Neural cell (in vitro differentiated cells): Measurements from ENCODE around the gene TMEM187.

ENCODE experiments used
- CTCF ChIP-seq: fragments of 450-650 bp; IDR thresholded peaks from 2 replicates; pipeline ENCODE4 v1.5.1; 2014; ENCODE audit warnings: antibody characterized with exemption, mild to moderate bottlenecking, moderate library complexity; ENCODE audit not compliant: poor library complexity, severe bottlenecking
- EP300 ChIP-seq: fragments of 450-650 bp; conservative IDR thresholded peaks from 2 replicates; pipeline ENCODE4 v1.6.1; 2014; ENCODE audit warnings: antibody characterized with exemption, mild to moderate bottlenecking, moderate library complexity; ENCODE audit not compliant: poor library complexity, severe bottlenecking
- POLR2AphosphoS5 ChIP-seq: IDR thresholded peaks from 2 replicates; pipeline ENCODE4 v1.6.1; 2012
- SMC3 ChIP-seq: fragments of 450-650 bp; conservative IDR thresholded peaks from 2 replicates; pipeline ENCODE4 v1.6.1; 2014; ENCODE audit warnings: antibody characterized with exemption, mild to moderate bottlenecking, moderate library complexity; ENCODE audit not compliant: poor library complexity
- TF ChIP-seq, protein P1 (sequence below): IDR thresholded peaks from 2 replicates; pipeline ENCODE4 v1.6.1; 2012; ENCODE audit warnings: borderline replicate concordance

DNA sequence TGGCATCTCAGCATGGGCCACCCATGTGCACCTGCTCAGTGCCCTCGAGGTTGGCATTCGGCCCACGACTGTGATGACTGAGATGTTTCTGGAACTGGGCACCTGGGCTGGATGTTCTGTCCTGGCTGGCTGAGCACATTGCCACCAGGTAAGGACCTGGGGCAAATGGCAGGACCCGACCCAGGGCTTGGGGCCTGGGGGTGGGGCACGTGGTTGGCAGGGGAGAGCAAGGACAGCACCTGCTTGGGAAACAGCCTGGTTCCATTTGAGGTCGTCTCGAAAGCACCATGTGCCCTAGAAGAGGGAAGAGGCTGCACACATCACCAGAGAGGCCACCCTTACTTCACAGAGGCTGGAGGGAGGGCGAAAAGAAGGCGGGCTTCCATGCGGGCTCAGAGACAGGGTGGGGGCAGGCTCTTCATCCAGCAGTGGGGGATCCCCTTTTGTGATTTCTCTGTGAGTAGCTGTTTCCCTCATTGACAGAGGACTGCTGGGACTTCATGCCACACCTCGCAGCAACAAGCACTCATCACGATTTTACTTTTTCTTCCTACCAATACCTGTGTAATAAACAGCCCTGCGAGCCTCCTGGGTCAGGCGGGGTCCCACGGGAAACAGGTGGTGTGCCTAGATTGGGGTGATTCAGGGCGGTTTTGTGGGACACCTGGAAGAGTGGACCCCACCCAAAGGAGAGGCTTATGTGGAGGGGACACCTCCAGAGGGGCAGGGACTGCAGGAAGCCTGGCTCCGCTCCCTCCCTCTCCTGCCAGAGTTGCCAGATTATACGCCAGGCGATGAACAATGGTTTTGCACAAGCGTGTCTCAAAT lies 12.0 kb downstream of the TMEM187 start:
- TF ChIP-seq CTCF (no peak), SMC3 (no peak), EP300 (no peak), POLR2AphosphoS5 (no peak)
- TF ChIP-seq, protein P1, sequence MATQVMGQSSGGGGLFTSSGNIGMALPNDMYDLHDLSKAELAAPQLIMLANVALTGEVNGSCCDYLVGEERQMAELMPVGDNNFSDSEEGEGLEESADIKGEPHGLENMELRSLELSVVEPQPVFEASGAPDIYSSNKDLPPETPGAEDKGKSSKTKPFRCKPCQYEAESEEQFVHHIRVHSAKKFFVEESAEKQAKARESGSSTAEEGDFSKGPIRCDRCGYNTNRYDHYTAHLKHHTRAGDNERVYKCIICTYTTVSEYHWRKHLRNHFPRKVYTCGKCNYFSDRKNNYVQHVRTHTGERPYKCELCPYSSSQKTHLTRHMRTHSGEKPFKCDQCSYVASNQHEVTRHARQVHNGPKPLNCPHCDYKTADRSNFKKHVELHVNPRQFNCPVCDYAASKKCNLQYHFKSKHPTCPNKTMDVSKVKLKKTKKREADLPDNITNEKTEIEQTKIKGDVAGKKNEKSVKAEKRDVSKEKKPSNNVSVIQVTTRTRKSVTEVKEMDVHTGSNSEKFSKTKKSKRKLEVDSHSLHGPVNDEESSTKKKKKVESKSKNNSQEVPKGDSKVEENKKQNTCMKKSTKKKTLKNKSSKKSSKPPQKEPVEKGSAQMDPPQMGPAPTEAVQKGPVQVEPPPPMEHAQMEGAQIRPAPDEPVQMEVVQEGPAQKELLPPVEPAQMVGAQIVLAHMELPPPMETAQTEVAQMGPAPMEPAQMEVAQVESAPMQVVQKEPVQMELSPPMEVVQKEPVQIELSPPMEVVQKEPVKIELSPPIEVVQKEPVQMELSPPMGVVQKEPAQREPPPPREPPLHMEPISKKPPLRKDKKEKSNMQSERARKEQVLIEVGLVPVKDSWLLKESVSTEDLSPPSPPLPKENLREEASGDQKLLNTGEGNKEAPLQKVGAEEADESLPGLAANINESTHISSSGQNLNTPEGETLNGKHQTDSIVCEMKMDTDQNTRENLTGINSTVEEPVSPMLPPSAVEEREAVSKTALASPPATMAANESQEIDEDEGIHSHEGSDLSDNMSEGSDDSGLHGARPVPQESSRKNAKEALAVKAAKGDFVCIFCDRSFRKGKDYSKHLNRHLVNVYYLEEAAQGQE, result no peak
